NCI-H524 treated with DMSO at 0.1 percent for 48 hours (cell line): ENCODE results near the gene HIPK2.

Experiments used
- DNase-seq: peaks from one replicate; lab custom pipeline; 2025; lab: John Stamatoyannopoulos, UW

Gene HIPK2

GRCh38 chr7:139752604-139753003, 25.2 kb downstream of the HIPK2 start:
- no peak for DNase-seq

GRCh38 chr7:139752148-139752547, 25.6 kb downstream of the HIPK2 start:
- no peak for DNase-seq

GRCh38 chr7:139750459-139751095, 27.2 kb downstream of the HIPK2 start:
- no peak for DNase-seq

GRCh38 chr7:139749545-139749944, 28.3 kb downstream of the HIPK2 start:
- no peak for DNase-seq

- no peak for DNase-seq
Observed at GRCh38 chr7:139748941-139749340, 28.9 kb downstream of the HIPK2 start.

- no peak for DNase-seq
Observed at GRCh38 chr7:139748373-139748765, 29.4 kb downstream of the HIPK2 start.

- DNase-seq: no peak
Observed at GRCh38 chr7:139747662-139748372, 30.0 kb downstream of the HIPK2 start.

GRCh38 chr7:139746652-139747051, 31.1 kb downstream of the HIPK2 start:
- no peak for DNase-seq

GRCh38 chr7:139745678-139746143, 32.1 kb downstream of the HIPK2 start:
- no peak for DNase-seq

- DNase-seq: no peak
Observed at GRCh38 chr7:139744768-139745677, 32.8 kb downstream of the HIPK2 start.

GRCh38 chr7:139743967-139744767, 33.6 kb downstream of the HIPK2 start:
- DNase-seq: no peak

GRCh38 chr7:139743267-139743966, 34.4 kb downstream of the HIPK2 start:
- DNase-seq: no peak

GRCh38 chr7:139741789-139742344, 35.9 kb downstream of the HIPK2 start:
- no peak for DNase-seq

- DNase-seq: no peak
Observed at GRCh38 chr7:139741239-139741638, 36.6 kb downstream of the HIPK2 start.

- no peak for DNase-seq
Observed at GRCh38 chr7:139739863-139740597, 37.8 kb downstream of the HIPK2 start.

GRCh38 chr7:139738772-139739171, 39.0 kb downstream of the HIPK2 start:
- no peak for DNase-seq

- no peak for DNase-seq
Observed at GRCh38 chr7:139738101-139738489, 39.7 kb downstream of the HIPK2 start.

- no peak for DNase-seq
Observed at GRCh38 chr7:139737221-139738100, 40.3 kb downstream of the HIPK2 start.
